SK-N-SH treated with all-trans-retinoic acid at 6 μM for 48 hours (cell line): ENCODE data around the gene SMG5.

Experiments
- ATAC-seq: fragments of 200-7000 bp; cut with Tn5 transposase; 3 replicates; pipeline ENCODE4 v1.9.1; 2020; ENCODE audit warnings: mild to moderate bottlenecking, moderate library complexity
- ARNTL ChIP-seq: fragments of 450-650 bp; formaldehyde crosslinking; IDR thresholded peaks from 2 replicates; pipeline ENCODE4 v1.5.0; 2020; ENCODE audit warnings: low read depth, mild to moderate bottlenecking, moderate library complexity, borderline replicate concordance
- BACH2 ChIP-seq: fragments of 250-450 bp; sonication (Bioruptor Pico); IDR thresholded peaks from 2 replicates; pipeline ENCODE4 v1.9.0; 2021; ENCODE audit warnings: mild to moderate bottlenecking, borderline replicate concordance
- CSDC2 ChIP-seq: fragments of 250-450 bp; sonication (Bioruptor Pico); IDR thresholded peaks from 2 replicates; pipeline ENCODE4 v1.5.0; 2020; ENCODE audit warnings: mild to moderate bottlenecking, moderate library complexity
- ESRRG ChIP-seq: fragments of 250-450 bp; sonication (Bioruptor Pico); IDR thresholded peaks from 2 replicates; pipeline ENCODE4 v1.6.1; 2021; ENCODE audit warnings: mild to moderate bottlenecking
- GLIS3 ChIP-seq: fragments of 250-450 bp; sonication (Bioruptor Pico); IDR thresholded peaks from 2 replicates; pipeline ENCODE4 v1.5.0; 2020; ENCODE audit warnings: mild to moderate bottlenecking, moderate library complexity
- ISL1 ChIP-seq: fragments of 250-450 bp; sonication (Bioruptor Pico); IDR thresholded peaks from 2 replicates; pipeline ENCODE4 v2.1.2; 2022; ENCODE audit warnings: mild to moderate bottlenecking, moderate library complexity
- OSR1 ChIP-seq: fragments of 250-450 bp; sonication (Bioruptor Pico); IDR thresholded peaks from 2 replicates; pipeline ENCODE4 v1.8.0; 2022; ENCODE audit warnings: moderate library complexity, mild to moderate bottlenecking, inconsistent platforms
- PPARA ChIP-seq: fragments of 250-450 bp; sonication (Bioruptor Pico); IDR thresholded peaks from 2 replicates; pipeline ENCODE4 v1.5.0; 2020; ENCODE audit warnings: mild to moderate bottlenecking, borderline replicate concordance
- RARB ChIP-seq: fragments of 250-450 bp; sonication (Bioruptor Pico); IDR thresholded peaks from 2 replicates; pipeline ENCODE4 v1.8.0; 2021; ENCODE audit warnings: mild to moderate bottlenecking, moderate library complexity
- SNAI2 ChIP-seq: fragments of 250-450 bp; sonication (Bioruptor Pico); IDR thresholded peaks from 2 replicates; pipeline ENCODE4 v1.5.0; 2020; ENCODE audit warnings: mild to moderate bottlenecking, moderate library complexity
- TOX ChIP-seq: fragments of 250-450 bp; sonication (Bioruptor Pico); IDR thresholded peaks from 2 replicates; pipeline ENCODE4 v1.8.0; 2021; ENCODE audit warnings: mild to moderate bottlenecking, moderate library complexity, borderline replicate concordance
- ZC3H10 ChIP-seq: fragments of 250-450 bp; sonication (Bioruptor Pico); IDR thresholded peaks from 2 replicates; pipeline ENCODE4 v1.5.1; 2021; ENCODE audit warnings: mild to moderate bottlenecking, moderate library complexity
- ZFP3 ChIP-seq: fragments of 250-450 bp; sonication (Bioruptor Pico); IDR thresholded peaks from 2 replicates; pipeline ENCODE4 v1.5.0; 2020; ENCODE audit warnings: mild to moderate bottlenecking, moderate library complexity
- ZFP30 ChIP-seq: fragments of 450-650 bp; formaldehyde crosslinking; IDR thresholded peaks from 2 replicates; pipeline ENCODE4 v1.5.0; 2022; ENCODE audit warnings: mild to moderate bottlenecking, moderate library complexity
- ZNF565 ChIP-seq: fragments of 450-650 bp; formaldehyde crosslinking; conservative IDR thresholded peaks from 2 replicates; pipeline ENCODE4 v1.5.0; 2020; ENCODE audit warnings: low read depth, mild to moderate bottlenecking, moderate library complexity
- ZNF70 ChIP-seq: fragments of 450-650 bp; formaldehyde crosslinking; IDR thresholded peaks from 2 replicates; pipeline ENCODE4 v1.5.0; 2020; ENCODE audit warnings: mild to moderate bottlenecking, moderate library complexity
- ZNF8 ChIP-seq: fragments of 450-650 bp; formaldehyde crosslinking; IDR thresholded peaks from 2 replicates; pipeline ENCODE4 v1.5.0; 2020; ENCODE audit warnings: mild to moderate bottlenecking, moderate library complexity
- TF ChIP-seq, protein P1 (sequence below): fragments of 250-450 bp; sonication (Bioruptor Pico); IDR thresholded peaks from 2 replicates; pipeline ENCODE4 v1.5.1; 2021; ENCODE audit warnings: mild to moderate bottlenecking, moderate library complexity
- TF ChIP-seq, protein P2 (sequence below): fragments of 250-450 bp; sonication (Bioruptor Pico); IDR thresholded peaks from 2 replicates; pipeline ENCODE4 v1.8.0; 2020; ENCODE audit warnings: mild to moderate bottlenecking, moderate library complexity, borderline replicate concordance
- TF ChIP-seq, protein P3 (sequence below): fragments of 250-450 bp; sonication (Bioruptor Pico); IDR thresholded peaks from 2 replicates; pipeline ENCODE4 v1.8.0; 2021; ENCODE audit warnings: low read depth, mild to moderate bottlenecking, moderate library complexity, borderline replicate concordance
- TF ChIP-seq, protein P4 (sequence below): fragments of 250-450 bp; sonication (Bioruptor Pico); IDR thresholded peaks from 2 replicates; pipeline ENCODE4 v1.5.1; 2020; ENCODE audit warnings: low read depth, mild to moderate bottlenecking, moderate library complexity
- TF ChIP-seq, protein P5 (sequence below): fragments of 250-450 bp; sonication (Bioruptor Pico); IDR thresholded peaks from 2 replicates; pipeline ENCODE4 v1.5.0; 2020; ENCODE audit warnings: mild to moderate bottlenecking, moderate library complexity

SMG5 gene

DNA sequence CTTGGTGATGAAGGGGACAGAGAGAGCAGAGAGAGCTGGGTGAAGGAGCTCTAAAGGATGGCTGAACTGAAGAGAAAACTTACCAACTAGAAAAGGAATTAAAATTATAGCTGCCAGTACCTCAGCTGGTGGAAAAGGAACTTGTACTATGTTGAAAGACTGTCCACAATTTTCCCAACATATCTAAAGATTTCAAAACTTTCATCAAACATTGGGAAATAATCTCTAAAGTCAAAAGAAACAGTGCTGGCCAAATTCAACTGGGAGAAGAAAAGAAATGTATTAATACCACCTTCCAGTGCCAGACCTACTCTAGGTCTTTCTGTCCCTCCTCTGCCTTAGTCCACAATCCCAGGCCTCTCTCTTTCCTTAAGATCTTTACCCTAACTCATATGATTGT, 6.1 kb downstream of the SMG5 start:
- TF ChIP-seq CSDC2 (CRISPR knock-in tag), result no peak
- no peak for TF ChIP-seq PPARA (CRISPR knock-in tag)
- TF ChIP-seq, protein P1, sequence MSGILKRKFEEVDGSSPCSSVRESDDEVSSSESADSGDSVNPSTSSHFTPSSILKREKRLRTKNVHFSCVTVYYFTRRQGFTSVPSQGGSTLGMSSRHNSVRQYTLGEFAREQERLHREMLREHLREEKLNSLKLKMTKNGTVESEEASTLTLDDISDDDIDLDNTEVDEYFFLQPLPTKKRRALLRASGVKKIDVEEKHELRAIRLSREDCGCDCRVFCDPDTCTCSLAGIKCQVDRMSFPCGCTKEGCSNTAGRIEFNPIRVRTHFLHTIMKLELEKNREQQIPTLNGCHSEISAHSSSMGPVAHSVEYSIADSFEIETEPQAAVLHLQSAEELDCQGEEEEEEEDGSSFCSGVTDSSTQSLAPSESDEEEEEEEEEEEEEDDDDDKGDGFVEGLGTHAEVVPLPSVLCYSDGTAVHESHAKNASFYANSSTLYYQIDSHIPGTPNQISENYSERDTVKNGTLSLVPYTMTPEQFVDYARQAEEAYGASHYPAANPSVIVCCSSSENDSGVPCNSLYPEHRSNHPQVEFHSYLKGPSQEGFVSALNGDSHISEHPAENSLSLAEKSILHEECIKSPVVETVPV, result no peak
- TF ChIP-seq BACH2 (CRISPR knock-in tag), result no peak
- ATAC-seq, result no peak

DNA sequence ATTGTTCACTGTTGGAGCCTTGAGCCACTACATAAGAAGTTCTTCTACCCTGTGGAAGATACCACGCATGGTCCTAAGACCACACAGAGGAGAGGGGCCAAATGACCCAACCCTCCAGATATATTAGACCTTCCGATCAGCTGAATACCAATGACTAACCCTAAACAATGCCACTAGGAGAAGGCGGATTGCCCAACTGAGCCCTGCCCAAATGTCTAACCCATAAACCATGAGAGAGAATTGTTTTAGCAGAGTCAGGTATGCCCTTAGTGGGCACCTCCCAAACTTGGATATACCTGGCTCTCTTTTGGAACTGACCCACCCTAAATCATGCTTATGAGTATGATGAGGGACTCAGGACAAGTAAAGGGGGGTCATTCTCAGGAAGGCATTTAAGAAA, 12.3 kb downstream of the SMG5 start:
- ATAC-seq, result no peak
- TF ChIP-seq ZNF70 (CRISPR knock-in tag) (no peak), GLIS3 (CRISPR knock-in tag) (no peak), SNAI2 (no peak), ZNF565 (CRISPR knock-in tag) (no peak), BACH2 (CRISPR knock-in tag) (no peak), ZFP30 (CRISPR knock-in tag) (no peak), ZFP3 (CRISPR knock-in tag) (no peak), ZC3H10 (CRISPR knock-in tag) (no peak), ARNTL (CRISPR knock-in tag) (no peak), OSR1 (CRISPR knock-in tag) (no peak), TOX (CRISPR knock-in tag) (no peak), ISL1 (CRISPR knock-in tag) (no peak)
- TF ChIP-seq, protein P2, sequence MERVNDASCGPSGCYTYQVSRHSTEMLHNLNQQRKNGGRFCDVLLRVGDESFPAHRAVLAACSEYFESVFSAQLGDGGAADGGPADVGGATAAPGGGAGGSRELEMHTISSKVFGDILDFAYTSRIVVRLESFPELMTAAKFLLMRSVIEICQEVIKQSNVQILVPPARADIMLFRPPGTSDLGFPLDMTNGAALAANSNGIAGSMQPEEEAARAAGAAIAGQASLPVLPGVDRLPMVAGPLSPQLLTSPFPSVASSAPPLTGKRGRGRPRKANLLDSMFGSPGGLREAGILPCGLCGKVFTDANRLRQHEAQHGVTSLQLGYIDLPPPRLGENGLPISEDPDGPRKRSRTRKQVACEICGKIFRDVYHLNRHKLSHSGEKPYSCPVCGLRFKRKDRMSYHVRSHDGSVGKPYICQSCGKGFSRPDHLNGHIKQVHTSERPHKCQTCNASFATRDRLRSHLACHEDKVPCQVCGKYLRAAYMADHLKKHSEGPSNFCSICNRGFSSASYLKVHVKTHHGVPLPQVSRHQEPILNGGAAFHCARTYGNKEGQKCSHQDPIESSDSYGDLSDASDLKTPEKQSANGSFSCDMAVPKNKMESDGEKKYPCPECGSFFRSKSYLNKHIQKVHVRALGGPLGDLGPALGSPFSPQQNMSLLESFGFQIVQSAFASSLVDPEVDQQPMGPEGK (CRISPR knock-in tag), result no peak
- TF ChIP-seq, protein P3, sequence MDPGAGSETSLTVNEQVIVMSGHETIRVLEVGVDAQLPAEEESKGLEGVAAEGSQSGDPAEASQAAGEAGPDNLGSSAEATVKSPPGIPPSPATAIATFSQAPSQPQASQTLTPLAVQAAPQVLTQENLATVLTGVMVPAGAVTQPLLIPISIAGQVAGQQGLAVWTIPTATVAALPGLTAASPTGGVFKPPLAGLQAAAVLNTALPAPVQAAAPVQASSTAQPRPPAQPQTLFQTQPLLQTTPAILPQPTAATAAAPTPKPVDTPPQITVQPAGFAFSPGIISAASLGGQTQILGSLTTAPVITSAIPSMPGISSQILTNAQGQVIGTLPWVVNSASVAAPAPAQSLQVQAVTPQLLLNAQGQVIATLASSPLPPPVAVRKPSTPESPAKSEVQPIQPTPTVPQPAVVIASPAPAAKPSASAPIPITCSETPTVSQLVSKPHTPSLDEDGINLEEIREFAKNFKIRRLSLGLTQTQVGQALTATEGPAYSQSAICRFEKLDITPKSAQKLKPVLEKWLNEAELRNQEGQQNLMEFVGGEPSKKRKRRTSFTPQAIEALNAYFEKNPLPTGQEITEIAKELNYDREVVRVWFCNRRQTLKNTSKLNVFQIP, result no peak
- TF ChIP-seq, protein P1, result no peak

DNA sequence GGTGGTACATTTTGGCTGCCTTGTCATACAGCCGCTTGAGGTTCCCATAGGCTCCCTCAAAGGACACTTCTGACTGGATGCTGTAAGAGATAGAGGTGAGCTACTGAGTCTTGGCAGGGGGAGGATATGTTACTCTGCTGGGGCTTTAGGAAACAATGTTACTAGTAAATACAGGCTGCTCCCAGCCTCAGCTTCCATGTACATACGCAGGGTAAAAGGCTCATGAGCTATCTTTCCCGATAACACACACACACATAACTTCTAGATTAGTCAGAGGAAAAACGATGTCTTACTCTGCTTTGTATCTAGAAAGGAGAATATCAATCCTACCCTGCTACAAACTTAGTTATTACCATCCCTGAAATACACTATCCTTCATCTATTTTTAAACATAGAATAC, 14.3 kb downstream of the SMG5 start:
- peak; percentile 48 for ATAC-seq
- TF ChIP-seq, protein P1, result no peak
- TF ChIP-seq ZNF565 (CRISPR knock-in tag) (no peak), ISL1 (CRISPR knock-in tag) (no peak), ARNTL (CRISPR knock-in tag) (no peak), TOX (CRISPR knock-in tag) (no peak), ESRRG (CRISPR knock-in tag) (no peak), RARB (CRISPR knock-in tag) (no peak), GLIS3 (CRISPR knock-in tag) (no peak), OSR1 (CRISPR knock-in tag) (no peak), ZNF70 (CRISPR knock-in tag) (no peak), ZNF8 (CRISPR knock-in tag) (no peak), ZC3H10 (CRISPR knock-in tag) (no peak), BACH2 (CRISPR knock-in tag) (no peak), CSDC2 (CRISPR knock-in tag) (no peak)
- TF ChIP-seq, protein P4, sequence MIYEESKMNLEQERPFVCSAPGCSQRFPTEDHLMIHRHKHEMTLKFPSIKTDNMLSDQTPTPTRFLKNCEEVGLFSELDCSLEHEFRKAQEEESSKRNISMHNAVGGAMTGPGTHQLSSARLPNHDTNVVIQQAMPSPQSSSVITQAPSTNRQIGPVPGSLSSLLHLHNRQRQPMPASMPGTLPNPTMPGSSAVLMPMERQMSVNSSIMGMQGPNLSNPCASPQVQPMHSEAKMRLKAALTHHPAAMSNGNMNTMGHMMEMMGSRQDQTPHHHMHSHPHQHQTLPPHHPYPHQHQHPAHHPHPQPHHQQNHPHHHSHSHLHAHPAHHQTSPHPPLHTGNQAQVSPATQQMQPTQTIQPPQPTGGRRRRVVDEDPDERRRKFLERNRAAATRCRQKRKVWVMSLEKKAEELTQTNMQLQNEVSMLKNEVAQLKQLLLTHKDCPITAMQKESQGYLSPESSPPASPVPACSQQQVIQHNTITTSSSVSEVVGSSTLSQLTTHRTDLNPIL (CRISPR knock-in tag), result no peak
- TF ChIP-seq, protein P5, sequence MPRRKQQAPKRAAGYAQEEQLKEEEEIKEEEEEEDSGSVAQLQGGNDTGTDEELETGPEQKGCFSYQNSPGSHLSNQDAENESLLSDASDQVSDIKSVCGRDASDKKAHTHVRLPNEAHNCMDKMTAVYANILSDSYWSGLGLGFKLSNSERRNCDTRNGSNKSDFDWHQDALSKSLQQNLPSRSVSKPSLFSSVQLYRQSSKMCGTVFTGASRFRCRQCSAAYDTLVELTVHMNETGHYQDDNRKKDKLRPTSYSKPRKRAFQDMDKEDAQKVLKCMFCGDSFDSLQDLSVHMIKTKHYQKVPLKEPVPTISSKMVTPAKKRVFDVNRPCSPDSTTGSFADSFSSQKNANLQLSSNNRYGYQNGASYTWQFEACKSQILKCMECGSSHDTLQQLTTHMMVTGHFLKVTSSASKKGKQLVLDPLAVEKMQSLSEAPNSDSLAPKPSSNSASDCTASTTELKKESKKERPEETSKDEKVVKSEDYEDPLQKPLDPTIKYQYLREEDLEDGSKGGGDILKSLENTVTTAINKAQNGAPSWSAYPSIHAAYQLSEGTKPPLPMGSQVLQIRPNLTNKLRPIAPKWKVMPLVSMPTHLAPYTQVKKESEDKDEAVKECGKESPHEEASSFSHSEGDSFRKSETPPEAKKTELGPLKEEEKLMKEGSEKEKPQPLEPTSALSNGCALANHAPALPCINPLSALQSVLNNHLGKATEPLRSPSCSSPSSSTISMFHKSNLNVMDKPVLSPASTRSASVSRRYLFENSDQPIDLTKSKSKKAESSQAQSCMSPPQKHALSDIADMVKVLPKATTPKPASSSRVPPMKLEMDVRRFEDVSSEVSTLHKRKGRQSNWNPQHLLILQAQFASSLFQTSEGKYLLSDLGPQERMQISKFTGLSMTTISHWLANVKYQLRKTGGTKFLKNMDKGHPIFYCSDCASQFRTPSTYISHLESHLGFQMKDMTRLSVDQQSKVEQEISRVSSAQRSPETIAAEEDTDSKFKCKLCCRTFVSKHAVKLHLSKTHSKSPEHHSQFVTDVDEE (CRISPR knock-in tag), result no peak
- TF ChIP-seq, protein P3, result no peak
